Measurements from ENCODE around the gene RPL26. TPM values are rescaled to one million over a fixed set of nuclear protein-coding genes. Genes with fewer than 3 reads are reported as not detected.
"Not testable (repeated sequence)": the region's sequence is repeated elsewhere in the genome, so short reads cannot be mapped to it uniquely, and the experiment has no call there.

RPL26 gene
- total RNA-seq, 1 donor from 2014 or later: 960 TPM

DNA sequence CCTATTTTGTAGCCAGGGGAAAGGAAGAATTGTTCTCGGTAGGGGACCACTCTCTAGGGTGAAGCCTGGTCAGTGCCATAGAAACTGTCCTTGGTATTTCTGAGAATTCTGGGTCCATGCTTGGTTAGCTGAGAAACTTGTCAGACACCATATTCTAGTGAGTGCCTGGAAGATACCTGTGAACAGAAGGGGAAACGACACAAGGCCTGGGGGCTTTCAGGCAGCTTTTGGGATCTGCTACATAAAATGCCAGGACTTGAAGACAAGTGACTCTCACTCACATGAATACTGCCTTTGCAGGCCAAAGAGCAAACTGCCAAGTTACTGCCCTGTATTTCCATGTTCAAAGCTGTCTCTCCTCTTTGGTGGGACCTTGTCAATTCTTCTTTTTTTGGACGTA, 25.1 kb downstream of the RPL26 start:
- intact Hi-C loops (cut with micrococcal nuclease): no loop called here

DNA sequence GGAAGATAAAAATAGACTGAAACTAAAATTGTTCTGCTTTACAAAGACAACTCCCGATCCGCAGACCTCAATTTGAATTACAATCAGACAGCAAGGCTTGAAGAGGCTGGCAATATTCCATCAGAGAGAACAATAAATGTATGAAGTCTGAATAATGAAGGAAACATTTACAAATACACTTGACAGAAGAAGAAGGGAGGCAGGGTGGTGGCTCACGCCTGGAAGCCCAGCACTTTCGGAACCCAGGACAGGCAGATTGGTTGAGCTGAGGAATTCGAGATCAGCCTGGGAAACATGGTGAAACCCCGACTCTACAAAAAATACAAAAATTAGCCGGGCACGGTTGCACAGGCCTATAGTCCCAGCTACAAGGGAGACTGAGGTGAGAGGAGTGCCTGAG, 28.8 kb downstream of the RPL26 start:
- TF ChIP-seq, protein P1, sequence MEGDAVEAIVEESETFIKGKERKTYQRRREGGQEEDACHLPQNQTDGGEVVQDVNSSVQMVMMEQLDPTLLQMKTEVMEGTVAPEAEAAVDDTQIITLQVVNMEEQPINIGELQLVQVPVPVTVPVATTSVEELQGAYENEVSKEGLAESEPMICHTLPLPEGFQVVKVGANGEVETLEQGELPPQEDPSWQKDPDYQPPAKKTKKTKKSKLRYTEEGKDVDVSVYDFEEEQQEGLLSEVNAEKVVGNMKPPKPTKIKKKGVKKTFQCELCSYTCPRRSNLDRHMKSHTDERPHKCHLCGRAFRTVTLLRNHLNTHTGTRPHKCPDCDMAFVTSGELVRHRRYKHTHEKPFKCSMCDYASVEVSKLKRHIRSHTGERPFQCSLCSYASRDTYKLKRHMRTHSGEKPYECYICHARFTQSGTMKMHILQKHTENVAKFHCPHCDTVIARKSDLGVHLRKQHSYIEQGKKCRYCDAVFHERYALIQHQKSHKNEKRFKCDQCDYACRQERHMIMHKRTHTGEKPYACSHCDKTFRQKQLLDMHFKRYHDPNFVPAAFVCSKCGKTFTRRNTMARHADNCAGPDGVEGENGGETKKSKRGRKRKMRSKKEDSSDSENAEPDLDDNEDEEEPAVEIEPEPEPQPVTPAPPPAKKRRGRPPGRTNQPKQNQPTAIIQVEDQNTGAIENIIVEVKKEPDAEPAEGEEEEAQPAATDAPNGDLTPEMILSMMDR (IDR thresholded peaks at IDR 0.05; ENCODE audit: borderline replicate concordance): no peak
- Histone ChIP-seq H3K36me3 (no peaks in the 10 kb centered on the region), H3K4me1 (peaks cover 7% of the 10 kb centered on the region), H3K4me3 (no peak overlapping the region), H3K27ac (replicated peaks) (peak overlapping the region; percentile 27), H3K27me3 (ENCODE audit: low read depth) (no peaks in the 10 kb centered on the region), H3K9me3 (replicated peaks) (no peaks in the 10 kb centered on the region)
- intact Hi-C loops (cut with micrococcal nuclease): no loop called here
- DNase-seq: no peak

More for the DNA sequence above, 25.1 kb downstream of the RPL26 start:
- no peak for DNase-seq
- H3K4me1 ChIP-seq: peaks cover 40% of the 10 kb centered on the region
- no peak overlapping the region for H3K27ac ChIP-seq (replicated peaks)
- no peaks in the 10 kb centered on the region for H3K36me3 ChIP-seq
- H3K4me3 ChIP-seq: no peak overlapping the region
- H3K27me3 ChIP-seq (ENCODE audit: low read depth): no peaks in the 10 kb centered on the region
- TF ChIP-seq, protein P1 (IDR thresholded peaks at IDR 0.05; ENCODE audit: borderline replicate concordance): no peak
- no peaks in the 10 kb centered on the region for H3K9me3 ChIP-seq (replicated peaks)

DNA sequence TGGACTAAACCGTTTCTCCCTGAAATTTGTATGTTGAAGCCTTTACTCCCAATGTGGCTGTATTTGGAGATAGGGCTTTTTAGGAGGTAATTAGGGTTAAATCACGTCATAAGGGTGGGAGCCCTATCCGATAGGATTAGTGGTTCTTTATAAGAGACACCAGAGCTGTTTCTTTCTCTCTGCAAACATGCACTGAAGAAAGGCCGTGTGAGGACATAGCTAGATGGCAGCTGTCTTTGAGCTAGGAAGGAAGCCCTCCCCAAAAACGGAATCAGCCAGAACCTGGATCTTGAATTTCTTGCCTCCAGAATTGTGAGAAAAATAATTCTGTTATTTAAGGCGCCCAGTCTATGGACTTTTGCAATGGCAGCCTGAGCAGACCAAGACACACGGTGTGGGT, 29.3 kb downstream of the RPL26 start:
- intact Hi-C loops (cut with micrococcal nuclease): no loop called here
- no peak for DNase-seq
- Histone ChIP-seq H3K27ac (replicated peaks) (peak overlapping the region; percentile 27), H3K4me1 (peaks cover 3% of the 10 kb centered on the region), H3K27me3 (ENCODE audit: low read depth) (no peaks in the 10 kb centered on the region), H3K9me3 (replicated peaks) (no peaks in the 10 kb centered on the region), H3K36me3 (no peaks in the 10 kb centered on the region), H3K4me3 (no peak overlapping the region)
- TF ChIP-seq, protein P1 (IDR thresholded peaks at IDR 0.05; ENCODE audit: borderline replicate concordance): no peak

DNA sequence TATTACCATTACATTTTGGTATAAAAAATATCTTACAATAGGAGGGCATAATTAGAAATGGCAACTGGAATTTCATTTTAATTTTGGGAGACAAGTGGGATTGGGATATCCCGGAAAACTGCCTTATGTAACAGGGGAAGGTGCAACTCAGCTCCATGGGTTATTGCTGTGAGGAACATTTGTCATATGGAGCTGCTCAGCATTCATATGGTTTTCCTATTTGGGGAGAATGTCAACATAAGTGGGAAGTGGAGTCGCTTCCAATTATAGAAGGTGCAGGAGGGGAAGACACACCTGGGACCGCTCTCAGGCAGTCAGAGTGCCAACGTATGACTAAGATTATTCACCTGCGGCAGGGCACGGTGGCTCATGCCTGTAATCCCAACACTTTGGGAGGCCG, 32.7 kb downstream of the RPL26 start:
- Histone ChIP-seq H3K4me1 (peaks cover 3% of the 10 kb centered on the region), H3K4me3 (no peak overlapping the region), H3K27me3 (ENCODE audit: low read depth) (peaks cover 18% of the 10 kb centered on the region), H3K36me3 (no peaks in the 10 kb centered on the region), H3K27ac (replicated peaks) (no peak overlapping the region), H3K9me3 (replicated peaks) (no peaks in the 10 kb centered on the region)
- intact Hi-C loops (cut with micrococcal nuclease): no loop called here
- no peak for DNase-seq
- TF ChIP-seq, protein P1 (IDR thresholded peaks at IDR 0.05; ENCODE audit: borderline replicate concordance): no peak

DNA sequence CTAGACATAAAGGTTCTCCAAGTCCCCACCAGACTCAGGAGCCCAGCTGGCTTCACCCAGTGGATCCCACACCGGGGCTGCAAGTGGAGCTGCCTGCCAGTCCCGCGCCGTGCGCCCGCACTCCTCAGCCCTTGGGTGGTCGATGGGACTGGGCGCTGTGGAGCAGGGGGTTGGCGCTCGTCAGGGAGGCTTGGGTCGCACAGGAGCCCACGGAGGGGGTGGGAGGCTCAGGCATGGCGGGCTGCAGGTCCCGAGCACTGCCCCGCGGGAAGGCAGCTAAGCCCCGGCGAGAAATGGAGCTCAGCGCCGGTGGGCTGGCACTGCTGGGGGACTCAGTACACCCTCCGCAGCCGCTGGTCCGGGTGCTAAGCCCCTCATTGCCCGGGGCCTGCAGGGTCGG, 36.0 kb downstream of the RPL26 start:
- intact Hi-C loops (cut with micrococcal nuclease); H3K27ac ChIP-seq (replicated peaks); H3K36me3 ChIP-seq; DNase-seq; H3K9me3 ChIP-seq (replicated peaks); H3K4me1 ChIP-seq: not testable (repeated sequence)
- H3K4me3 ChIP-seq: peak overlapping the region; percentile 27
- peaks cover 18% of the 10 kb centered on the region for H3K27me3 ChIP-seq (ENCODE audit: low read depth)

DNA sequence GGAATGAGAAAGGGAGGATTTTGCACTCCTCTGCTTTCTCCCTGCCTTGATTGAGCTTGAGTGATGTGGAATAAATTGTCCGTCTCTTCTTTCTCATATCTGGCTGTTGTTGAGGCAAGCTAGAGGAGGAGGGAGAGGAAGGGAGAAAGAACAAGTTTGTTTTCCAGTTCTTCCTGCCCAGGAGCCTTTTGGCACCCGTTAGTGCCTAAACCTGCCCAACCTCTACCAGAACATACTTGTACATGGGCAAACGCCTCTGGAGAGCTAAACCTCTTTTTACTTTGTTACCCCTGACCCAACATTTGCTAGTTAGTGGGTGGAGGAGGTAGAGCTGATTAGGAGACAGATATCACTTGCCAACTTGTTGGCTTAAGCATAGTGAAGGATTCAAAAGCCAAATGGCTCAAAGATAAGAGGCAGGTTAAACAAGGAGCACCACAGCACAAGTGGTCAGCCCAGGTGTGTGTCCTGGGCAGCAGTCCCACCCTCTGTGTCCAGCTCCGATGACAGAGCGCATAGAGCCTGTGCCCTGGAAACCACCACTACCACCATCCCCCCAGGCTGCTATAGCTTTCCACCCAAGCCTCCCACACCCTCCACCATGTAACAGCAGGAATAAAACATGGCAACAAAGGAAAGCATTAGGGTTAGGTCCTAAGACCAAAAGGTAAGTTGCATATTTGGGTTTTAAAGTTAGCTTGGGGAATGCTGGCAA, 36.9 kb downstream of the RPL26 start:
- TF ChIP-seq, protein P1 (IDR thresholded peaks at IDR 0.05; ENCODE audit: borderline replicate concordance): no peak
- DNase-seq: no peak
- intact Hi-C loops (cut with micrococcal nuclease): no loop called here
- H3K4me3 ChIP-seq: no peak overlapping the region
- H3K27ac ChIP-seq (replicated peaks): no peak overlapping the region
- no peaks in the 10 kb centered on the region for H3K9me3 ChIP-seq (replicated peaks)
- H3K36me3 ChIP-seq: no peaks in the 10 kb centered on the region
- H3K27me3 ChIP-seq (ENCODE audit: low read depth): peaks cover 18% of the 10 kb centered on the region
- no peaks in the 10 kb centered on the region for H3K4me1 ChIP-seq

Measured in left ventricle myocardium inferior (tissue), 1 donor.